Common myeloid progenitor, CD34-positive (primary cell): ENCODE results near the gene GCA.
A peak's percentile ranks its signal among the peaks of the same experiment; 100 is the strongest.

Source experiments
- CTCF ChIA-PET: fragments of 350-600 bp; sonication (Branson Sonifier 250); formaldehyde crosslinking; loops from one replicate; lab custom pipeline; 2021; ENCODE audit warnings: antibody characterized with exemption; lab: Charles Lee
- POLR2A ChIA-PET: fragments of 350-600 bp; sonication (Branson Sonifier 250); formaldehyde crosslinking; loops from one replicate; lab custom pipeline; 2021; ENCODE audit warnings: antibody characterized with exemption; lab: Charles Lee
- DNase-seq, 3 donors: peaks; one replicate each; pipeline versions ENCODE4 v3.0.0 to v3.0.0-alpha.2; 2013
- H3K27ac ChIP-seq, 2 experiments: 1 replicate in 1 of 2; 2 replicates in 1 of 2; pipeline ENCODE4 v1.7.0; 2013; ENCODE audit warnings: inconsistent platforms in 2 of 2, low read length in 2 of 2, mild to moderate bottlenecking in 2 of 2, low read depth in 1 of 2, moderate library complexity in 1 of 2; ENCODE audit not compliant: severe bottlenecking in 2 of 2, insufficient read depth in 1 of 2, poor library complexity in 1 of 2
- H3K27me3 ChIP-seq, 5 experiments: replicated peaks in 2 of 5; 1 replicate in 3 of 5; 2 replicates in 2 of 5; pipeline versions ENCODE4 v1.6.1 to v1.7.0; 2013; ENCODE audit warnings: low read length in 4 of 5, mild to moderate bottlenecking in 2 of 5, moderate library complexity in 2 of 5, inconsistent platforms in 1 of 5; ENCODE audit not compliant: insufficient read depth in 5 of 5, control insufficient read depth in 4 of 5
- H3K36me3 ChIP-seq, 4 experiments: 1 replicate in 2 of 4; 2 replicates in 2 of 4; pipeline versions ENCODE4 v1.6.1 to v1.7.0; 2013; ENCODE audit warnings: low read length in 3 of 4, control low read depth in 1 of 4, mild to moderate bottlenecking in 1 of 4; ENCODE audit not compliant: control insufficient read depth in 4 of 4, insufficient read depth in 4 of 4
- H3K4me1 ChIP-seq, 4 experiments: 1 replicate in 3 of 4; 2 replicates in 1 of 4; pipeline versions ENCODE4 v1.6.1 to v1.7.1; 2013; ENCODE audit warnings: low read length in 3 of 4, mild to moderate bottlenecking in 3 of 4, control low read depth in 1 of 4, inconsistent platforms in 1 of 4, moderate library complexity in 1 of 4; ENCODE audit not compliant: control insufficient read depth in 4 of 4, insufficient read depth in 4 of 4; ENCODE audit errors: control extremely low read depth in 1 of 4
- H3K4me3 ChIP-seq, 7 experiments: 1 replicate in 4 of 7; 2 replicates in 3 of 7; pipeline versions ENCODE4 v1.5.1 to v1.7.0; 2013; ENCODE audit warnings: mild to moderate bottlenecking in 7 of 7, low read length in 6 of 7, moderate library complexity in 6 of 7, inconsistent platforms in 2 of 7, low read depth in 2 of 7, control low read depth in 1 of 7; ENCODE audit not compliant: insufficient read depth in 4 of 7, control insufficient read depth in 1 of 7; ENCODE audit errors: extremely low read depth in 1 of 7
- H3K9me3 ChIP-seq, 5 experiments: 1 replicate in 4 of 5; 2 replicates in 1 of 5; pipeline versions ENCODE4 v1.6.1 to v1.7.1; 2013; ENCODE audit warnings: low read length in 4 of 5, mild to moderate bottlenecking in 2 of 5, inconsistent platforms in 1 of 5, low read depth in 1 of 5, moderate library complexity in 1 of 5; ENCODE audit not compliant: control insufficient read depth in 4 of 5, insufficient read depth in 2 of 5; ENCODE audit errors: control extremely low read depth in 1 of 5
- WGBS: methylation state at CpG from one replicate; pipeline ENCODE4 v1.1.5; 2013; ENCODE audit not compliant: insufficient coverage; 5-methylcytosine and 5-hydroxymethylcytosine counted together

The GCA gene

DNA sequence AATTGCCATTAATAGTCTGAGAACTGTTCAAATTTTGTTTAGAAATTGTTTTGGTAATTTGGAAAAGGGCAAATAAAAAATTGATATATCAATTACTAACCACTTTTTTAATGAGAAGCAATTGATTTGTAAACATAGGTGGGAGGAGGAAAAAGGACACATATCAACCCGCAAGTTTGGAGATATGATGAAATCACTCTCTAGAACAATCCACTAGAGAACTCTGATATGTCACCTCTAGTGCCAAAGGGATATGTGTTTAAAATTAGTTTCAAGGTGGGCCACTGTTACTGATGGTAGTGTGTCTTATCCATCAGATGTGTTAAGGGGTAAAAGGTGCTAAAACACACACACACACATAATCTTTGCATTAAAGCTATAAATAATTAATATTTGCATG, 42.1 kb upstream of the GCA start:
- DNase-seq, result no peak
- Histone ChIP-seq H3K4me3 (no peak overlapping the region), H3K27ac (no peak overlapping the region), H3K27me3 (no peaks in the 10 kb centered on the region), H3K36me3 (peaks cover 2 to 16% (median 7%) of the 10 kb centered on the region in 4 experiments), H3K4me1 (peaks cover 0 to 7% (median 6%) of the 10 kb centered on the region in 4 experiments), H3K9me3 (no peaks in the 10 kb centered on the region)
- WGBS, result 100% methylated on average over 1 of the region's 1 CpG
- ChIA-PET POLR2A (interaction anchor here (0.6 kb wide), 1 partner anchor 11 kb away, joined by 3 read pairs; no protein-coding TSS in a partner anchor), CTCF (interaction anchor here (0.9 to 10.8 kb wide), 11 partner anchors 10 to 153 kb away, joined by 3 to 112 read pairs (median 4); partner anchors contain the start of gene IFIH1)

DNA sequence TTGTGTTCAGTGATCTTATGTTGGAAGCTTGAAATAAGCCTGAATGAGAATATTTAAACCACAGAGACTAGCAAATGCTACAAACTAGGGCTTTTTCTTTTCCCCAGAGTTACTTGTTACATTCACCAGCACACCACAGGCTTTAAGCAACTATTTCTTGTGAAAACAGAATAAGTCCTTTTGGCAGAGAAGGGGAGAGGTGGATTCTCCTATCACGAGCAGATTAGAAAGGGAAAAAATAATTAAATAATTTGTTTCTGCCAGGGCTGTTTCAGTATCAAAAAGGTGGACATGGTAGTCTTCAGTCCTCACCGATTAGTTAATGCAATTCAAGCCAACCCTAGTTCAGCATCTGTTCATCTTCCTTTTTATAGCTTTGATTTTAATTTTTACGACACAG, 38.0 kb upstream of the GCA start:
- WGBS, result 100% methylated on average over 1 of the region's 3 CpGs
- no peaks in the 10 kb centered on the region for H3K9me3 ChIP-seq
- ChIA-PET CTCF (interaction anchor here (1.0 to 1.4 kb wide), 4 partner anchors 10 to 719 kb away, joined by 3 to 5 read pairs (median 3); partner anchors contain the start of gene IFIH1), POLR2A (interaction anchor here (1.1 kb wide), 1 partner anchor 13 kb away, joined by 6 read pairs; the partner anchor contains the start of gene IFIH1)
- peaks cover 0 to 3% (median 0%) of the 10 kb centered on the region in 4 experiments for H3K4me1 ChIP-seq
- no peak overlapping the region for H3K27ac ChIP-seq
- peaks cover 9 to 29% (median 14%) of the 10 kb centered on the region in 4 experiments for H3K36me3 ChIP-seq
- H3K27me3 ChIP-seq, result no peaks in the 10 kb centered on the region
- no peak for DNase-seq
- no peak overlapping the region for H3K4me3 ChIP-seq

DNA sequence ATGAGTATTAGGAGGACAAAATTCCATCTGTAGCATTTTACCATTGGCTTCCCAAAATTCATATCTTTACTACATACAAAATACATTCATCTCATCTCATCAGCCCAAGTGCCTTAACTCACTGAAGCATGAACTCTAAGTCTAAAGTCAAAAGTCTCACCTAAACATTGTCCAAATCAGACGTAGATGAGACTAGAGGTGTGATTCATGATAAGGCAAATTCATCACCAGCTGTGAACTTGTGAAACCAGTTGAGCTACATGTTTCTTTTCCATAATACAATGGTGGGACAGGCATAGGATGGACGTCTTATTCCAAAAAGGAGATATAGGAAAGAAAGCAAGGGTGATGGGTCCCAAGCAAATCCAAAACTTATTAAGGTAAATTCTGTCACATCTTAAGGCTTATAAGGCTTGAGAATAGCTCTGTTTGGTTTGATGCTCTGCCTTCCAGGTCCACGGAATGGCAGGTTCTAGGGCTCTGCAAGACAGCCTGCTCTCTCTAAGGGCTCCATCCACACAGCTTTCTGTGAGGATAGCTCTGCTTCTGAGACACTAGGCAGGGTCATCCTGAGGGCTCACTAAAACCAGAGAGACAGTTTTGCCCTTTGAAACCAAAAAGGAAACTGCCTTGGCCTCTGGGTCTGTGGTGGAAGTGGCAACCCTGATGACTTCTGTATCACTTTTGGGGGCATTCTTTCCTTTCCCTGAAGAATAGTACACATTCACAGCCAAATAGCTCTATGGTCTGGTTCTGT, 35.0 kb upstream of the GCA start:
- H3K9me3 ChIP-seq, result no peaks in the 10 kb centered on the region
- H3K4me3 ChIP-seq, result no peak overlapping the region
- H3K27me3 ChIP-seq, result no peaks in the 10 kb centered on the region
- H3K36me3 ChIP-seq, result peaks cover 9 to 27% (median 14%) of the 10 kb centered on the region in 4 experiments
- DNase-seq, result no peak
- ChIA-PET CTCF (interaction anchor here (1.0 to 10.1 kb wide), 4 partner anchors 10 to 26 kb away, joined by 3 to 96 read pairs (median 8); no protein-coding TSS in a partner anchor), POLR2A (no interaction called here)
- no peak overlapping the region for H3K27ac ChIP-seq
- 90% methylated on average over 2 of the region's 3 CpGs for WGBS
- no peaks in the 10 kb centered on the region for H3K4me1 ChIP-seq

GRCh38 chr2:162312853-162313252, 31.1 kb upstream of the GCA start:
- no CpG with 5 or more reads among the region's 1 CpG for WGBS
- H3K9me3 ChIP-seq, result no peaks in the 10 kb centered on the region
- no peak overlapping the region for H3K4me3 ChIP-seq
- no peak for DNase-seq
- H3K27me3 ChIP-seq, result no peaks in the 10 kb centered on the region
- peaks cover 9 to 21% (median 11%) of the 10 kb centered on the region in 4 experiments for H3K36me3 ChIP-seq
- H3K4me1 ChIP-seq, result peaks cover 11 to 25% (median 20%) of the 10 kb centered on the region in 4 experiments
- ChIA-PET CTCF (interaction anchor here (0.9 to 10.1 kb wide), 4 partner anchors 8 to 26 kb away, joined by 3 to 96 read pairs (median 6); no protein-coding TSS in a partner anchor), POLR2A (interaction anchor here (0.6 kb wide), 1 partner anchor 11 kb away, joined by 3 read pairs; no protein-coding TSS in a partner anchor)
- no peak overlapping the region for H3K27ac ChIP-seq

DNA sequence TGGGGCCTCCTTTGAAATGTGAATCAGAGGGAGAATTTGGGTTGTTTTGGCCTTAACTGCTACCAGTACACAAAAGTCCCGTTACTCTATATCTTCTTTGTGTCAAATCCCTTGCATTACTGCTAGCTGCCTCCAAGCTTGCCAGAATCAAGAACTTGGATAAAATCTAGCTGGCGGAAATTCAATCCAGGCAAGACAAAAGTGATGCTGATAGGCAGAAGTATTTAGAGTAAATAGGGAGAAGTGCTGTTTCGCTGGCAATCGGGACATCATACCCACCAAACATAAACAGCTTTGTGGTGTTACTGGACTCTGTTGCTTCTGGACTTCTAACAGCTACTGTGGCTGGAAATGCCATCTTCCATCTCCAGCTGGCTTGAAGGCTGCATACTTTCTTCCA, 28.0 kb upstream of the GCA start:
- ChIA-PET CTCF (interaction anchor here (0.7 to 10.1 kb wide), 5 partner anchors 10 to 19 kb away, joined by 3 to 96 read pairs (median 7); no protein-coding TSS in a partner anchor), POLR2A (no interaction called here)
- H3K4me1 ChIP-seq, result peaks cover 13 to 46% (median 32%) of the 10 kb centered on the region in 4 experiments

DNA sequence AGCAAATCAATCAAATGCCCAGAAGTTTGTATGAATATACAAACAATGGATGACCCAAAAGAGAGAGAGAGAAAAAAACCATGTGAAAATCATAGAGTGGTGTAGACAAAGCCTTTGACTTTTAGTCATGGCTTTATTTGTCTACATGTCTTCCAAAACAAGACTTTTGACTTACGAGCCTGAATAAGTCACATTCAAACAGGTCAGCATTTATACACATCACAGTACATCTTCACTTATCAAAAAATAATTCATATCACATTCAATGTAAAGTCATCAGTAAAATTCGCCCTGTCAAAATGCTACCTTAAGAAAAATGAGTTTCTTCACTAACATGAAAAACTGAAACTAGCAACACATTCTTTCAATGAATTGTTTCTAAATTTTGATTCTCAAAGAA, 27.3 kb upstream of the GCA start:
- H3K27me3 ChIP-seq, result no peaks in the 10 kb centered on the region
- peak overlapping the region in 6 of 7 experiments; percentile 87 to 100 (median 98) for H3K4me3 ChIP-seq
- no peak overlapping the region for H3K27ac ChIP-seq
- no peaks in the 10 kb centered on the region for H3K36me3 ChIP-seq
- ChIA-PET POLR2A (no interaction called here), CTCF (interaction anchor here (1.0 to 10.1 kb wide), 6 partner anchors 12 to 39 kb away, joined by 3 to 96 read pairs (median 8); no protein-coding TSS in a partner anchor)
- WGBS, result 60% methylated on average over 2 of the region's 2 CpGs
- H3K4me1 ChIP-seq, result peaks cover 13 to 51% (median 32%) of the 10 kb centered on the region in 4 experiments
- no peak for DNase-seq
- no peaks in the 10 kb centered on the region for H3K9me3 ChIP-seq

More for the DNA sequence above, 28.0 kb upstream of the GCA start:
- DNase-seq, result peak in 2 of 3 donors; percentile 20 to 32
- WGBS, result 57% methylated on average over 1 of the region's 4 CpGs
- no peaks in the 10 kb centered on the region for H3K27me3 ChIP-seq
- H3K4me3 ChIP-seq, result peak overlapping the region in 6 of 7 experiments; percentile 87 to 100 (median 98)
- no peaks in the 10 kb centered on the region for H3K36me3 ChIP-seq
- no peak overlapping the region for H3K27ac ChIP-seq
- H3K9me3 ChIP-seq, result no peaks in the 10 kb centered on the region
